GM12874 (cell line): ENCODE data around the gene ROR2.
A peak's percentile ranks its signal among the peaks of the same experiment; 100 is the strongest.

Source experiments
- TF ChIP-seq, protein P1 (sequence below): IDR thresholded peaks from 2 replicates; pipeline ENCODE4 v1.5.1; 2011; ENCODE audit warnings: low read depth, mild to moderate bottlenecking, control low read depth, low read length, moderate library complexity; ENCODE audit not compliant: insufficient read depth

The ROR2 gene

DNA sequence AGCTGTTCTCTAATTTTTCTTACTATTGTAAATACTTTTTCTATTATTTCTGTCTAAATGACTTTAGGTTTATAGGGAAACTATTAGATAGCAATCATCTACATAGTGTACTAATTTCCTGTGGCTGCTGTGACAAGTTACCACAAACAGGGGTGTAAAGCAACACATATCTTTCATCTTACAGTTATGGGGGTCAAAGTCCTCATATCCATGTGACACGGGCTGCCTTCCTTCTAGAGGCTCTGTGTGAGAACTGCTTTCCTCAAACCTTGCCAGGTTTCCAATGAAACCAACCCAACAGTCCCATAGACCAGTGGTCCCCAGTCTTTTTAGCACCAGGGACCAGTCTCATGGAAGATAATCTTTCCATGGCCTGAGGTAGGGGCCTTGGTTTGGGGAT, 189.1 kb downstream of the ROR2 start:
- TF ChIP-seq, protein P1, sequence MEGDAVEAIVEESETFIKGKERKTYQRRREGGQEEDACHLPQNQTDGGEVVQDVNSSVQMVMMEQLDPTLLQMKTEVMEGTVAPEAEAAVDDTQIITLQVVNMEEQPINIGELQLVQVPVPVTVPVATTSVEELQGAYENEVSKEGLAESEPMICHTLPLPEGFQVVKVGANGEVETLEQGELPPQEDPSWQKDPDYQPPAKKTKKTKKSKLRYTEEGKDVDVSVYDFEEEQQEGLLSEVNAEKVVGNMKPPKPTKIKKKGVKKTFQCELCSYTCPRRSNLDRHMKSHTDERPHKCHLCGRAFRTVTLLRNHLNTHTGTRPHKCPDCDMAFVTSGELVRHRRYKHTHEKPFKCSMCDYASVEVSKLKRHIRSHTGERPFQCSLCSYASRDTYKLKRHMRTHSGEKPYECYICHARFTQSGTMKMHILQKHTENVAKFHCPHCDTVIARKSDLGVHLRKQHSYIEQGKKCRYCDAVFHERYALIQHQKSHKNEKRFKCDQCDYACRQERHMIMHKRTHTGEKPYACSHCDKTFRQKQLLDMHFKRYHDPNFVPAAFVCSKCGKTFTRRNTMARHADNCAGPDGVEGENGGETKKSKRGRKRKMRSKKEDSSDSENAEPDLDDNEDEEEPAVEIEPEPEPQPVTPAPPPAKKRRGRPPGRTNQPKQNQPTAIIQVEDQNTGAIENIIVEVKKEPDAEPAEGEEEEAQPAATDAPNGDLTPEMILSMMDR: no peak

DNA sequence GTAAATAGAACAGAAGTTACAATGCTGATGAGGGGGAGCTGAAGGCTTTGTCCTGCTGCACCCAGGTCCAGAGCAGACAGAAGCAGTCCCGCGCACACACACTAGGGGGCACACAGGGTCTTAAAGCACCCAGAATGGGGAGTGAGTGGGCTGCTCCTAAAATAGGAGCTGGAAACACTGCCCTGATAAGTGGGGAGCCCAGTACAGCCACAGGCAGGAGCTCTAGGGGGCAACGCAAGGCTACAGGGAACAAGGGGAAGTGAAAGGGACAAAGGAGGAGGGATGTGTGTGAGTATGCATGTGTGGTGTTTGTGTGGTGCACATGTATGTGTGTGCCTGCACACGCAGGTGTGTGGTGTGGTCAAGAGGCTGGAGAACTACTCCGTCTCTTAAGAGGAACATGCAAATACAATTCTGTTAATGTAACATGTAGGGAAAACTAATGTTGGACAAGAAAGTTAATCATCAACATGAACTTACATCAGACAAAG, 191.5 kb downstream of the ROR2 start:
- TF ChIP-seq, protein P1: peak; percentile 71

DNA sequence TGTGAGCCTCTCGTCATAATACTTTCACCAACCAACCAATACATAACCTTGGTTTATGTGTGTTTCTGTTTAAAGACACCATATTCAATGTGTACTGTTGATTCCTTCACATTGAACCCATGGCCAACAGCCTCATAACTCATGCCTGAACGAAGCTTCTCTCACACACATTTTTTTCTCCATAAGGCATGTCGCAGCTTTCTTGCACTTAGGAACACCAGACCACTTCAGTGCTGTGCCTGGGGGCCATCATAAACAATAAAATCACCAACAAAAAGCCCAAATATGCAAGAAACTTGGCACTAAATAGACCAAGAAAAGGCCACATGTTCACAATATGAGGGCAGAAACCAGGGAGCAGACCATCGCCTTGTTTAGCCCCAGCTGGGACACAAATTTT, 192.2 kb downstream of the ROR2 start:
- TF ChIP-seq, protein P1: no peak

DNA sequence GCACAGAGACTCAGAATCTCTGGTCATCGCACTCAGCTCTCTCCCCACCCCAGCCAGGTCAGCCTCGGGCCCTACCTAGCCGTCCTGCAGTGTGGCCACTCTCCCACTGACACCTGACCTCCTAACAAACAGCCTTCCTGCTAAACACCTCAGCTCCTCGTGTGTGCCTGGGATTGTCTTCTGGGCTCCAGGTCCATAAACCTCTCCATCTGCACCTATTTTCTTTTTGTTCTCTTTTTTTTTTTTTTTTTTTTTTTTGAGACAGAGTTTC, 193.6 kb downstream of the ROR2 start:
- TF ChIP-seq, protein P1: no peak

DNA sequence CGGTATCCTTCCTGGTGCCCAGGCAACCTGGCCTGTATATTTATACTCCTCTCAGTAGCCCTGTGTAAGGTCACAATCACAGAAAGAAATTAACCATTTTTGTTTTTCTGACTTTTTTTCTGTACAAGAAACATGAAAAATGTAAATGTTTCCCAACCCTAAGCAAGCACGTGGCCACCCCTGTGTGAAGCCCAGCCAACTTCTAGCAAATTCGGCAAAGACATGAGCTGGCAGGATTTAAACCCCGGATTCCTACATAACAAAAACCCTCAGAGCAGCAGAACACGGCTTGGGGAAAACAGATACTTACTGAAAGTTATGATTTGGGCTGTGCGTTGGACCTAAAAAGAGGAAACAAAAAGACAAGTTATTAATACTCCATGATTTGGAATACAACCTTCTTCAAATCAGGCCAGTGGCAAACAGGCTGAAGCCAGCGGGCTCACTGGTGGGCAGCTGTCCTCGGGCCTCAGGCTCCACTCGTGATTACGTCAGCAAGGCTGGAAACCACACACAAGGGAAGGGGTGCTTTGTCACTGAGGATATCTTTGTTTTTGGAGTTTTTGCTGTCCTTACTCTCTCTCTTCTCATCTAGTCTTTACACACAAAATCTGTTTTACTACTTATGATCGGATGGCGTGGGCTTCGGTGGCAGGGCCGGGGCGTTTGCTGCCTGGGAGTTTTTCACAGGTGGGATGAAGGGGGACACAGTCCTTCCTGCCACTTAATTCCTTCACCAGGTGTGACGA, 194.1 kb downstream of the ROR2 start:
- TF ChIP-seq, protein P1: no peak

DNA sequence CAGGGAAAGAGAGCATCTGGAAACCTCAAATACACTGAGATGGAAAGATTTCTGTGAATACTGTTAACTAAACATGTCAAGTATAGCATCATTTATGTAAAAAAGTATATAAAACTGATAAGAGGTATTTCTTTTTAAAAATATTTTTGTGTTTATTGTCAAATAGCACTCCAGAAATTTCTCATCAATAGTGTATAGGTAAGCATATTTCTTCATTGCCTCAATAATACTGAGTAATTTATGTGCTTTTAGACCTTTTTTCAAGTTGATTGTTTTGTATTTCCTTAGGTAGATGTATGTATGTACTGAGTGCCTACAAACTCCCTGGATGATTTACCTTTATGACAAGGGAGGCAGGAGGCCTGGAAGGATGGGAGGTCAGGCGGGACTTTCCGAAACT, 196.3 kb downstream of the ROR2 start:
- TF ChIP-seq, protein P1: no peak

DNA sequence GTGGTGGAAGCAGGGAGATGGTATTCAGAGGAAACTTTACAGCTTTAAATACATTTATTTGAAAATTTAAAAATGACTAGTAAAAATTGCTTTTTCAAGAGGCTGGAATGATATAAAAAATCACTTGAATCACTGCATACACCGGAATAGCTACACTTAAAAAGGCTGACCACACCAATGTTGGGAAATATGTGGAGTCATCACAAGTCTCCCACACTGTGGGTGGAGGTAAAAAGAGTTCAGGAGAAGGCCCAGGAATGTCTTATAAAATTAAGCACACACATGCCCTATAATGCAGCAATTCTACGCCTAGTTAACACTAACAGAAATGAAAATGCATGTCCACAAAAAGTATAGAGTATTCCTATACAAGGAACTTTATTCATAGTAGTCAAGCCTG, 198.1 kb downstream of the ROR2 start:
- TF ChIP-seq, protein P1: no peak

DNA sequence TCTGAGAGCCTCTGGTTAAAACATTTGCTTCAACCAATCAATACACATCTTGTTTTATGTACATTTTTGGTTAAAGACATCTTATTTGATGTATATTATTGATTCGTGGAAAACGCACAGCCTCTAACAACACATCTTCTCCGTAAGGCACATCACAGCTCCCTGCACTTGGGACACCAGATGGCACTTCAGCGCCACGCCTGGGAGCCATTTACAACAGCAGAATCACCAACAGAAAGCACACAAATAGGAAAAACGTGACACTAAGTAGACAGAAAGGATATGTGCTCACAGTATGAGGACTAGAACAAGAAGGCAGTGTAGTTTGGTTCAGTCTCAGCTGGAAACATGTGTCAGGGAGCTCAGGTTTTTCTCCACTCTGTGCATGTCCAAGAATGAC, 199.7 kb downstream of the ROR2 start:
- TF ChIP-seq, protein P1: no peak
